ENCODE data around the gene KLHDC3.
"Not testable (repeated sequence)": the region's sequence is repeated elsewhere in the genome, so short reads cannot be mapped to it uniquely, and the experiment has no call there.

Gene KLHDC3

DNA sequence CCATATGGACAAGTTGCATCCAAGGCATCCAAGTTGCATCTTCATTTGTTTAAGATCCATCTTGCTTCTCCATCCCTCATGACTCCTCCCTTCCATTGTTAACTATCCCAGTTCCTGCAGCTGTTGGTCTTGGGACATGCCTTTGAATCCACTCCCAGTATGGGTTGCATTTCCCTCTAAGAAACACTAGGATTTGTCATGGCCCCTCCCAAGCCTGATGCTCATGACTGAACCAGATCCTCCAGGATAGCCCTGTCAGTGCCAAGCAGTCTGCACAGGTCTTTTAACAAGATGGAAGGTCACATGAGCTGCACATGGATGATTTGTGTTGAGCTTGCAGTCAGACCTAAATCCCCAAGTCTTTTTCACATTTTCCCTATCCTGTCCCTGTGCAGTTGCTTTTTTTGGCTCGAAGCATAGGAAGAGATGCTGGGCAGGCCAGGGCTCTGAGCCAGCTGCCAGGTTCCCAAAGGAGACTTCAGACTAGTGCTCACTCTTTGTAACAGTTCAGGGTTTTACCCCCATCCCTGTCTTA lies 25.5 kb upstream of the KLHDC3 start:
- no peak for DNase-seq

DNA sequence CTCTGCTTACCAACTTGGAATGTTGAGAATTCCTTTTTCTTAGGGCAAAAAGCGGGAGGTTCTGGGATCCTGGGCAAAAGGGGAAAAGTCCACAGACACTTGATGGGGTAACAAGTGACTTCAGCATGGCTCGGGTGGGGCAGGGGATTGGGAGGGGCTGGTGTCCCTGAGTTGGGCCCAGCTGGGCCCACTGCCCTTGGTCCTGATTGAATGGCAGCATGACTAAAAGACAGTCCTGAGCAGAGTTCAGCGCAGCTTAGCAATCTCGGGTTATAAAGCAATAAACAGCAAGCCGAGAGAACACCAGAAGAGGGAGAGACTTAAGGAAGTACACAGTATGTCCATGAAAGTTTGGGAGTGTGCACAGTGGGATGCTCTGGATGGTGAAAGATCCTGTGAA lies 24.1 kb upstream of the KLHDC3 start:
- DNase-seq, result no peak

DNA sequence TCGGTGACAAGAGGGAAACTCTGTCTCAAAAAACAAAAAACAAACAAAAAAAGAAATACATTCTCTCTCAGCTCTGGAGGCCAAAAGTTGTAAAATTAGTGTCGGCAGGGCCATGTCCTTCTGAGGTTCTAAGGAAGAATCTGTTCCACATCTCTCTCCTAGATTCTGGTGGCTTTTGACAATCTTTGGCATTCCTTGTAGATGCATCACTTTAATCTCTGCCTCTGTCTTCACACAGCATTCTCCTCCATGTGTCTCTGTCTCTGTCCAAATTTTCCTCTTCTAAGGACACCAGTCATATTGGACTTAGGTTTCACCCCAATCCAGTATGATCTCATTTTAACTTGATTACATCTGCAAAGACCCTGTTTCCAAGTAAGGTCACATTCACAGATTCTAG lies 20.6 kb upstream of the KLHDC3 start:
- DNase-seq, result no peak

DNA sequence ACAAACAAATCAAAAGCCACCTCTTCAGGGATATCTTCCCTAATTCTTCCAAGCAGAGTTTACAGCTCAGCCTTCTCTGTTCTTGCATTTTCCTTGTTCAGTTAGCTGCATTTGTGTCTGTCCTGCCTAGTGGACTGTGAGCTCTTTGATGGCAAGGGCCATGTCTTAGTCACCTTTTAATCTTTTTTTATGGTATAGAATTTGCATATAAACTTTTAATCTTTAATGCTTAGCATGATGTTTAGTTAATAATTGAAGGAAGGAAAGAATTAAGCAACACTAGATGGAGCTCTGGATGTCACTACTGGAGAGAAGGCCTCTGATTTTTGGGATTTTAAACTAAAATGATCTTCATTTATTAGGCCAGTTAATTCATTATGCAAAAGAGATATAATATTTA lies 17.5 kb upstream of the KLHDC3 start:
- no peak for DNase-seq

DNA sequence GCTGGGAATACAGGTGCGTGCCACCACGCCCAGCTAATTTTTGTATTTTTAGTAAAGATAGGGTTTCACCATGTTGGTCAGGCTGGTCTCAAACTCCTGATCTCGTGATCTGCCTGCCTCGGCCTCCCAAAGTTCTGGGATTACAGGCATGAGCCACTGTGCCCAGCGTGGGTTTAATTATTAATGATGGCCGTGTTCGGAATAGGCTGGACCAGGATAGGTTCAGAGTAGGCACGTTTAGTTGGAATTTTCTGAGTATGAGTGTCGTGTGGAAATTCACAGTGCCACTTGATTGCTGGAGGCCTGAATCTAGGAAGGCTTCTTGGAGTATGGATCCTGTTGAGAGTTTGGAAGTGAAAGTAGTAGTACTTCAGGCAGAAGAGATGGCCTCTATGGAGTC lies 15.8 kb upstream of the KLHDC3 start:
- not testable (repeated sequence) for DNase-seq

- no peak for DNase-seq
Measured at GRCh38 chr6:43001843-43002242, 12.2 kb upstream of the KLHDC3 start.

DNA sequence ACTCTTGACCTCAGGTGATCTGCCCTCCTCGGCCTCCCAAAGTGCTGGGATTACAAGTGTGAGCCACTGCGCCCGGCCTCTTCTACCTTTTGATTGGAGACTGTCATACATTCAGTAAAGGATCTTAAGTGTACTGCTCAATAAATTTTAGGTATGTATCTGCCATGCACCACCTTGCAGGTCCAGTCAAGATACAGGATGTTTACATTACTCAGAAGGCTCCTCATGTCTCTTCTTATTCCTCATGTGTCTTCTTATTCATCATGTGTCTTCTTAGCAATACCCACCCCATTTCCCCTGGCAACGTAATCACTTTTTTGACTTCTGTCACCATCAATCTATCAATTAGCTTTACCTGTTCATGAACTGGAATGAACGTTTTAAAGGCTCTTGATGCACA lies 8.2 kb upstream of the KLHDC3 start:
- no peak for DNase-seq

GRCh38 chr6:43006251-43006650 lies 7.8 kb upstream of the KLHDC3 start:
- DNase-seq, result no peak

- no peak for DNase-seq
Measured at GRCh38 chr6:43007126-43007525, 6.9 kb upstream of the KLHDC3 start.

DNA sequence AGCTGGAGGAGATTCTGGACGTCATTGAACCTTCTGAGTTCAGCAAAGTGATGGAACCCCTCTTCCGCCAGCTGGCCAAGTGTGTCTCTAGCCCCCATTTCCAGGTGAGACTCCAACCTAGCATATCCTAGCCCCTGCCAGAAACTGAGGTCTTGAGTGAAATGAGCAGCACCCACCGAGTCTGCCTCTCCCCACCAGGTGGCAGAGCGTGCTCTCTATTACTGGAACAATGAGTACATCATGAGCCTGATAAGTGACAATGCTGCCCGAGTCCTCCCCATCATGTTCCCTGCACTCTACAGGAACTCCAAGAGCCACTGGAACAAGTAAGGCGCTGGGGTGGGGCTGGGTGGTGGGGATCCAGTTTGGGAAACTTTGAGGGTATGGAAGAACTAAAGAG lies 4.9 kb upstream of the KLHDC3 start:
- DNase-seq, result no peak

DNA sequence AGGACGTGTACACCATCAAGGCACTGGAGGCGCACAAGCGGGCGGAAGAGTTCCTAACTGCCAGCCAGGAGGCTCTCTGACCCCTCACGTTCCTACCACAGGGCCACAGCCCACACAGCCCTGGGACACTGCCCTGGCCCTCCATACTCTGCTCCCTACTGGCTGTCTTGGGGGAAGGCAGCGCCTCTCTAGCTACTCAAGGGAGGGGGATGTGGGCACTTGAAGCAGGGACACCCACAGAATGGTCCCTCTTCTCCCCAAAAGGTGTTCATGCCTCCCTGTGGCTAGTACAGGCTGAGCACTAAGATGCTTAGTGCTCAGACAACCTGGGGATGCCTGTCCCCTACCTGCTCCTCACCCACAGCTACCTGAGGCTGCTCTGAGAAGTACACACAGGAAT lies 2.8 kb upstream of the KLHDC3 start:
- DNase-seq, result no peak

- DNase-seq, result no peak
Measured at GRCh38 chr6:43012364-43012763, 1.7 kb upstream of the KLHDC3 start.

- no peak for DNase-seq
Measured at GRCh38 chr6:43013097-43013842, 779 bp upstream of the KLHDC3 start.

GRCh38 chr6:43014434-43014909 lies 423 bp downstream of the KLHDC3 start:
- DNase-seq, result no peak

DNA sequence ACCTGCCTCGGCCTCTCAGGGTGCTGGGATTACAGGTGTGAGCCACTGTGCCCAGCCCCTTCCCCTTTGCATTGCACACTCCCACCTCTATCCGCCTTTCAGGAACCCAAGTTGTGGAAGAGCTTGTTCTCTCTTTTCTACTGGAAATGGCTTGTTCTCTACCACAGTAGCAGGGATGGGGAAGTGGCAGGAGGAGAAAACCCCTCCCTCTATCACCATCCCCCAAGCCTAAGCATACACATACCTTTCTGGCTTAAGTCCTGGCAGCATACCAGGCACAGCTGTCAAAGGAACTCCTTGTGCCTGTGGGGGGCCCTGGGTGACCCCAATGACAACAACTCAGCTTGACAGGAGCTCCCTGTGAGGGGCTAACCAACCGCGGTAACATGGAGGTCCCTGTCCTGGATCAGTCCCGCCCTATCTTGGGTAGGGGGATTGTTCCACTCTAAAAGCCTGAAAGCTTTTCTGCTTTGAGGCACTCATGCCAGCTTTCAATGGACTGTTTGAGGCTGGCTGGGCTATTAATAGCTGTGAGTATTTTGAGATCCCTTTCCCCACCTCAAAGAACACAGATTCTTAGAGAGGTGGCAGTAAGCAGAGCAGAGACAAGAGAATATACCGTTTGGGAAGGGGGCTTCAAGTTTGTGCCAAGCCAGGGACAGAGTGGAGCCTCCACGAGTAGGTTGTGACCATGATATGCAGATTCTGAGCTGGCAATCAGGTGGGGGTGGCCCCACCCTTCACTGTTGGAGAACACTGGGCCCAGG lies 2.3 kb downstream of the KLHDC3 start:
- no peak for DNase-seq

GRCh38 chr6:43016943-43017334 lies 2.9 kb downstream of the KLHDC3 start:
- DNase-seq, result no peak

DNA sequence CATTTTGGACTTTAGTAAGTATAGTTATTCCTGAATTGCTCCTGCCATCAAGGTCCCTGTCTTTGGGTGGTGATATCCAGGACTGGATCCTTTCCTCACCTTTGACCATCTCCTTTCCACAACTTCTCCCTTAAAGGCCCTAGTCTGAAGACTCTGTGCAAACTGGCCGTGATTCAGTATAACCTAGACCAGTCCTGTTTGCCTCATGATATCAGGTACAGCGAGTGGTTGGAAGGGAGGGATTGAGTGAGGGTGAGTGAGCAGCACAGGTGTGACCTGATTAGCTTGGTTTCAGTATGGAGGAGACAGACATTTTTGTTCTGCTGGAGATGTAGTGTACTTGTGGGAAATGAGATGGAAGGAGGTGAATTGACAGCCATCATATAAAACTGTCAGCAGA lies 5.1 kb downstream of the KLHDC3 start:
- DNase-seq, result no peak

GRCh38 chr6:43020052-43020705 lies 6.1 kb downstream of the KLHDC3 start:
- DNase-seq, result no peak

DNA sequence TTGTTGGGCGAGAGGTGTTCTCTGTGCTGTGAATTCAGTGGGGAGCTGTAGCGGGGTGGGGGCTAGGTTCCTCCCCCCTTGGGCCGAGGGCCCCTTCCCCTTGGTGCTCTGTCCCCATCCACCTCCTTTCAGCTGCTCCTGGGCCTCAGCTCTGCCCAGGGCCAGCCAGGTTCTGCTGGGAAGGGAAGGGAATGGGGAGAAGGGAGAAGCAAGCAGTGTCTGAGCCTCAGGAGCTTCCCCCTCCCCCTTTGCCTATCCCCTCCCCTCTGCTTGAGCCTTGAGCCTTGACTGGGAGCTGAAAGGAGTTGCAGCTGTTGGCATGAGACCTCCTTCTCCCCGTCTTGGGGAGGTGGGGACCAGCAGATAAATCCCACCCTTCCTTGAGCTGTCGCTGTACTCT lies 6.8 kb downstream of the KLHDC3 start:
- no peak for DNase-seq

- peak in 1 of 2 experiments; percentile 9 for DNase-seq
Measured at GRCh38 chr6:43021270-43022047, 7.4 kb downstream of the KLHDC3 start, which contains the start of gene RRP36. Gene RRP36 (plus strand): TSS chr6:43021623. CDS start chr6:43021655, 32 bp downstream.

DNA sequence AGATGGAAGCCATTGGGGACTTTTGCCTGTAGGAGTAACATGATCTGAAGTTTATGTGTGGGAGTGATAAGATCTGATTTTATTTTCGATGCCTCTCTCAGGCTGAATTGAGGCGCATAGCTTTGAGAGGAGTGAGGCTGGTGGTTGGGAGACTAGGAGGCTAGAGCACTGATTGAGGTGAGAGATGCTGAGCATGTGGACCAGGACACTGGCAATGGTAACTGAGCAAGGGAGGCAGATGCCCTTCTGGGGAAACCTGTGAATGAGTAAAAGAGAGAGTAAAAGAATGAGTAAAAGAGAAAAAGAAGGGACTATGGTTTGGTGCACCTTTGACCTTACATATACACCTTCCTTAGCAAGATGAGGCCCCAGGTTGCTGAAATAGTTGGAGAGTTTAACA lies 10.4 kb downstream of the KLHDC3 start:
- no peak for DNase-seq

DNA sequence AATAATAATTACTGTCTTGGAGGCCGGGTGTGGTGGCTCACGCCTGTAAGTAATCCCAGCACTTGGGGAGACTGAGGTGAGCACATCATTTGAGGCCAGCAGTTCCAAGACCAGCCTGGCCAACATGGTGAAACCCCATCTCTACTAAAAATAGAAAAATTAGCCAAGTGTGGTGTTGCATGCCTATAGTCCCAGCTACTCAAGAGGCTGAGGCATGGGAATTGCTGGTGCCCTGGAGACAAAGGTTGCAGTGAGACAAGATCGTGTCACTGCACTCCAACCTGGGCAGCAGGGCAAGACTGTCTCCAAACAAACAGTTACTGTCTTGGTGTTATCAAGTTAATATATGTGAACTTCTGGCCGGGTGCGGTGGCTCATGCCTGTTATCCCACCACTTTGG lies 12.3 kb downstream of the KLHDC3 start:
- no peak for DNase-seq

GRCh38 chr6:43029120-43029519 lies 15.1 kb downstream of the KLHDC3 start:
- no peak for DNase-seq

All from cerebellar nuclear complex (tissue), 1 donor.